ENCODE results near the gene RAB42. TPM values are rescaled to one million over a fixed set of nuclear protein-coding genes. Genes with fewer than 3 reads are reported as not detected.
"Not testable (repeated sequence)": the region's sequence is repeated elsewhere in the genome, so short reads cannot be mapped to it uniquely, and the experiment has no call there.

Gene RAB42
- total and polyA plus RNA-seq, 9 of the 15 experiments (the other 6 are each of a cell fraction or from before 2014, with no cell fraction given) = 0.07 to 0.14 (median 0.12) TPM; not detected in 6

GRCh38 chr1:28592321-28593071, 431 bp downstream of the RAB42 start (continued):
- TF ChIP-seq HOMEZ (CRISPR knock-in tag; IDR thresholded peaks at IDR 0.05) = no peak
- TF ChIP-seq FOXJ2 (tag; IDR thresholded peaks at IDR 0.05) = no peak
- no peak for TF ChIP-seq SNIP1 (IDR thresholded peaks at IDR 0.05; ENCODE audit: low read depth)
- TF ChIP-seq HEY1 (CRISPR knock-in tag; IDR thresholded peaks at IDR 0.05; ENCODE audit: borderline replicate concordance) = no peak
- TF ChIP-seq STAT6 (CRISPR knock-in tag; IDR thresholded peaks at IDR 0.05) = no peak
- TF ChIP-seq HNRNPLL (IDR thresholded peaks at IDR 0.05; ENCODE audit: low read depth, low read length, poor library complexity, severe bottlenecking) = no peak
- no peak for TF ChIP-seq RFX7 (CRISPR knock-in tag; IDR thresholded peaks at IDR 0.05)

GRCh38 chr1:28593988-28594356, 1.9 kb downstream of the RAB42 start:
- H3K79me2 ChIP-seq (ENCODE audit: control insufficient read depth, insufficient read depth, low read length); H3K36me3 ChIP-seq (ENCODE audit: control insufficient read depth, insufficient read depth, low read length); H3K27me3 ChIP-seq (ENCODE audit: control insufficient read depth in 2 of 2, insufficient read depth in 2 of 2, low read length in 2 of 2); H3K9me1 ChIP-seq (ENCODE audit: control insufficient read depth, insufficient read depth, low read length); H3K4me3 ChIP-seq; H3K27ac ChIP-seq (ENCODE audit: extremely low read depth, low read depth, low read length); H3K4me2 ChIP-seq (ENCODE audit: insufficient read depth, low read length); intact Hi-C loops (cut with micrococcal nuclease); in situ Hi-C loops (cut with MboI); FAIRE-seq; DNase-seq (ENCODE audit: extremely low read depth in 1 of 4, low spot score in 3 of 4); H3K9me3 ChIP-seq (replicated peaks; ENCODE audit: control insufficient read depth, insufficient read depth, low read depth, low read length); CTCF ChIA-PET (ENCODE audit: low intra/inter-chr PET ratio); H2AFZ ChIP-seq (ENCODE audit: low read depth, low read length); BruUV-seq (replicated peaks); ATAC-seq; H3K9ac ChIP-seq (ENCODE audit: insufficient read depth in 1 of 2, low read depth in 2 of 2, low read length in 2 of 2): not testable (repeated sequence)
- peaks cover 4 to 13% of the 10 kb centered on the region in 2 experiments for H3K4me1 ChIP-seq (replicated peaks in 1 of 2; ENCODE audit: control insufficient read depth in 2 of 2, insufficient read depth in 2 of 2, low read length in 2 of 2)
- WGBS (ENCODE audit: insufficient coverage, low coverage, missing lambda C conversion rate) = 66% methylated on average over 3 of the region's 3 CpGs
- peaks cover 11% of the 10 kb centered on the region for H4K20me1 ChIP-seq (replicated peaks; ENCODE audit: control insufficient read depth, insufficient read depth, low read length)
- POLR2A ChIA-PET = interaction anchor here (6.2 kb wide), 1 partner anchor 13 kb away, joined by 49 read pairs; no protein-coding TSS in a partner anchor
